T follicular helper cell (primary cell): Measurements from ENCODE around the gene SYNE2.
"Not testable (repeated sequence)": the region's sequence is repeated elsewhere in the genome, so short reads cannot be mapped to it uniquely, and the experiment has no call there.

ENCODE experiments used
- DNase-seq: peaks from one replicate; pipeline ENCODE4 v3.0.0-alpha.2; 2020; ENCODE audit warnings: low read depth

The SYNE2 gene

GRCh38 chr14:64075613-64076005 lies 222.8 kb downstream of the SYNE2 start:
- no peak for DNase-seq

GRCh38 chr14:64080452-64080851 lies 227.6 kb downstream of the SYNE2 start:
- DNase-seq: no peak

GRCh38 chr14:64081174-64081746 lies 228.5 kb downstream of the SYNE2 start:
- no peak for DNase-seq

- DNase-seq: no peak
Measured at GRCh38 chr14:64082837-64083236, 230.0 kb downstream of the SYNE2 start.

- no peak for DNase-seq
Measured at GRCh38 chr14:64088647-64088964, 235.8 kb downstream of the SYNE2 start.

- DNase-seq: no peak
Measured at GRCh38 chr14:64089920-64090319, 237.1 kb downstream of the SYNE2 start.

- no peak for DNase-seq
Measured at GRCh38 chr14:64091217-64091616, 238.4 kb downstream of the SYNE2 start.

- no peak for DNase-seq
Measured at GRCh38 chr14:64092338-64092737, 239.5 kb downstream of the SYNE2 start.

- no peak for DNase-seq
Measured at GRCh38 chr14:64092940-64093339, 240.1 kb downstream of the SYNE2 start.

- DNase-seq: no peak
Measured at GRCh38 chr14:64095620-64096019, 242.8 kb downstream of the SYNE2 start.

- DNase-seq: no peak
Measured at GRCh38 chr14:64098120-64098519, 245.3 kb downstream of the SYNE2 start.

- no peak for DNase-seq
Measured at GRCh38 chr14:64107438-64107837, 254.6 kb downstream of the SYNE2 start.

- DNase-seq: no peak
Measured at GRCh38 chr14:64109819-64110554, 257.2 kb downstream of the SYNE2 start.

- DNase-seq: no peak
Measured at GRCh38 chr14:64110802-64111201, 258.0 kb downstream of the SYNE2 start.

- DNase-seq: no peak
Measured at GRCh38 chr14:64112867-64113678, 260.3 kb downstream of the SYNE2 start.

- no peak for DNase-seq
Measured at GRCh38 chr14:64114166-64114565, 261.4 kb downstream of the SYNE2 start.

GRCh38 chr14:64114796-64115195 lies 262.0 kb downstream of the SYNE2 start:
- no peak for DNase-seq

GRCh38 chr14:64115401-64115800 lies 262.6 kb downstream of the SYNE2 start:
- DNase-seq: no peak

GRCh38 chr14:64117671-64118402 lies 265.0 kb downstream of the SYNE2 start:
- DNase-seq: no peak

- DNase-seq: not testable (repeated sequence)
Measured at GRCh38 chr14:64118403-64118742, 265.6 kb downstream of the SYNE2 start.

GRCh38 chr14:64118892-64119291 lies 266.1 kb downstream of the SYNE2 start:
- no peak for DNase-seq

- DNase-seq: no peak
Measured at GRCh38 chr14:64119500-64119899, 266.7 kb downstream of the SYNE2 start.

GRCh38 chr14:64119980-64120379 lies 267.2 kb downstream of the SYNE2 start:
- DNase-seq: no peak
